Right forelimb (tissue), 1 donor: ENCODE measurements around the gene TCP11L2.
A peak's percentile ranks its signal among the peaks of the same experiment; 100 is the strongest.
"Not testable (repeated sequence)": the region's sequence is repeated elsewhere in the genome, so short reads cannot be mapped to it uniquely, and the experiment has no call there.

ENCODE experiments used
- DNase-seq: peaks from one replicate; pipeline ENCODE4 v3.0.0-alpha.2; 2018

The TCP11L2 gene

DNA sequence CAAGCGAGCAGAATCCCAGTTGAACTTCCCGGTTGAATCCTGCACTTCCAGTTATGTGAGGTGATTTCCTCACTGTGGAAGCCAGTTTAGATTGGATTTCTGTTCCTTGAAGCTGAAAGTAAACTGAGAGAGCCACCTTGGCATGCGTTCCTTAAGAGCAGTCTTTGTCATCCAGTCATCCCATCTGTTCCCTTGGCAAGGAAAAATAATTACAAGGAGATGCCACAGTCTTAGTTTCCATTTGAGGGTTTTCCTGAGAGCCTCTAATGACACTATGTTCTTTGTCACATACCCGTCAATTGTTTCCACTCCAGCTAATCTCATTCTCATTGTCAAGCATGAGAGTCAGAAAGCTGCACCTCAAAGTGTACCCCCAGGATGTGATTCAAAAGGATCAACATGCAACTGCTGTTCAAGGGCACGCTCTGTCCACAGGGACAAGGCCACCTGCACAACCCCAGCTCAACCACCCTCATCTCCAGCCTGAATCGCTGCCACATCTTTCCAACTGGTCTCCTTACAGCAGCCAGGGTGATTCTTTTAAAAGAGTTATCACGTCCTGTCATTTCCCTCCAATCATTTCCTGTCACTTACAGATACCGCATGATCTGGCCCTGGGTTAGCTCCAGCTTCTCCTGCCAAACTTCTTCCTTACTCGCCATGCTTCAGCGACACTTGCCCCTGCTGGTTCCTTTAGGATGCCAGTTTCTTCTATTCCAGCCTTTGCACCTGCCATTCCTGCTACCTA is 18.0 kb upstream of the TCP11L2 start:
- DNase-seq = no peak

DNA sequence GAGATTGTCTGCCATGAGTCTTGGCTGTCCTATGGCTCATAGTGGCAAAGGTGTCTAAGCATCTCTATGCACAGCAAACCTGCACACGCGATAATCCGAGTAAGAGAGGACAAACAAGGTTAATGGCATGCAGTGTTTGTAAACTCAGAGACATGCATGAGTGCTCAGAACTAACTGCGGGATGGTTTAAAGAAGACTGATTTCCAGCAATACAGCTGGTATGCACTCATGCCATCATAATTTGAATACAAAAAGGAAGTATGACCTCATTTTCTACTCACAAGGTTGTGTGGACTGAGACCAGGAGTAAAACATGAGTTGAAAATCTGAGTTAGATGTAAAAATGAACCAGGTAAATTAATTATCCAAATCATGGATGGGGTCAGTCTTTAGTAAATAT is 16.6 kb upstream of the TCP11L2 start:
- DNase-seq = no peak

DNA sequence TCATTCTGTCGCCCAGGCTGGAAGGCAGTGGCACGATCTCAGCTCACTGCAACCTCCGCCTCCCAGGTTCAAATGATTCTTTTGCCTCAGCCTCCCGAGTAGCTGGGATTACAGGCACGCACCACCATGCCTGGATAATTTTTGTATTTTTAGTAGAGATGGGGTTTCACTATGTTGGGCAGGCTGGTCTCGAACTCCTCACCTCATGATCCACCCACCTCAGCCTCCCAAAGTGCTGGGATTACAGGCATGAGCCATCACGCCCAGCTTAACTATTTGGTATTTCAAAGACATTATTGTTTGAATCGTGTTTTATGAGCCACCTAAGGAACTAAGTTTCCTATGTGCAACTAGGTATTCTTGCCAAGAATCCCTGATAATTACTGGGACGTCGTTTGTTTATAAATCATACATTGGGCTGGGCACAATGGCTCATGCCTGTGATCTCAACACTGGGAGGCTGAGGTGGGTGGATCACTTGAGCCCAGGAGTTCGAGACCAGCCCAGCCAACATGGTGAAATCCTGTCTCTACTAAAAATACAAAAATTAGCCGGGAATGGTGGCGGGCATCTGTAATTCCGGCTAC is 15.9 kb upstream of the TCP11L2 start:
- not testable (repeated sequence) for DNase-seq

DNA sequence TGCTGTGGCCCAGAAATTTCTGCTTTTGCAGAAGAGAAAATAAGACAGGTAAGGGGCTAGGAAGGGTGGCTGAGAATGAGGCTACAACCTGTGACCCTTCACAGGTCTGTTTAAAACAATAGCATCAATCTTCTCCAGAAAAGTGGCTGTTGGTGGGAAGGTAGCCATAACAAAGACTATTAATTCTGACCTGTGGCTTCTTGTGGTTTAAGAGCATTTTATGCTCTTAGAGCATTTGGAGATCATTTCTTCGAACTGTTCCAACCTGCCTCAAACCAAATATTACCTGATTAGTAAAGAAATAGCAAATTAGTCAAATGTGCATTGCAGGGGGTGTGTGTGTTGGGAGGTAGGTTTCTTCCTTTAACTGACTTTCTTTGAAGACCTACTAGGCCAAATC is 15.2 kb upstream of the TCP11L2 start:
- no peak for DNase-seq

DNA sequence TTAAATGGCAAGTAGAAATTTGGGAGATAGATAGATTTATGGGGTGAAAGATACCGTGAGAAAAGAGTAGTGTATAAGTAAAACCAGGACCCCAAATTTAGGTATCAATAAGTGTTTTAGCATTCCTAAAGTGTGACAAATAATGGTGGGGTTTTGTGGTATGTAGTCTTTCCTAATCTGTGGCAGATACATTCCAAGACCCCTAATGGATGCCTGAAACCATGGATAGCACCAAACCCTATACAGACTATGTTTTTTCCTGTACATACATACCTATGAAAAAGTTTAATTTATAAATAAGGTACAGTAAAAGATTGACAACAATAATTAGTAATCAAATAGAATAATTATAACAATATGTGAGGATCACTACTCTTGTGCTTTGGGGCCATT is 14.4 kb upstream of the TCP11L2 start:
- no peak for DNase-seq

DNA sequence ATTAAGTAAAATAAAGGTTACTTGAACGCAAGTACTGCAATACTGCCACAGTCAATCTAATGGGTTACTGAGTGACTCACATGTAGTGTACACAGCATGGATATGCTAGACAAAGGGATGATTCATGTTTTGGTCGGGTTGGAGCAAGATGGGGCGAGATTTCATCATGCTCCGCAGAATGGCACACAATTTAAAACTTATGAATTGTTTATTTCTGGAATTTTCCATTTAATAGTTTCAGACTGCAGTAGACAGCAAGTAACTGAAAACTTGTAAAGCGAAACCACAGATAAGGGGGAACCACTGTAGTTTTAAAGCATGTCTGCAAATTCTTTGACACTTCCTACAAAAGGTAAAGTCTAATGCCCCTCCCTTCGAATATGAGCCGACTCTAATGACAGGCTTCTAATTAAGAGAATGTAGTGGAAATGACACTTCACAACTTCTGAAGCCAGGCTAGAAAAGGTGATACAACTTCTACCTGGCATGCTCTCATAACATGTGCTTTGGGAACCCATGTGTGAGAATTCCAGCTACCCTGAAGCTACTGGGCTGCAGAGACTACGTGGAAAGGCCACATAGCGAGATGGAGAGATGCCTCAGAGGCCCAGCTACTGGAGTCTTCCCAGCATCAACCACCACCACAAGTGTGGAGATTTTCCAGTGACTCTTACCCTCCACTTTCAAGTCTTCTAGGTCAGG is 13.9 kb upstream of the TCP11L2 start:
- no peak for DNase-seq

DNA sequence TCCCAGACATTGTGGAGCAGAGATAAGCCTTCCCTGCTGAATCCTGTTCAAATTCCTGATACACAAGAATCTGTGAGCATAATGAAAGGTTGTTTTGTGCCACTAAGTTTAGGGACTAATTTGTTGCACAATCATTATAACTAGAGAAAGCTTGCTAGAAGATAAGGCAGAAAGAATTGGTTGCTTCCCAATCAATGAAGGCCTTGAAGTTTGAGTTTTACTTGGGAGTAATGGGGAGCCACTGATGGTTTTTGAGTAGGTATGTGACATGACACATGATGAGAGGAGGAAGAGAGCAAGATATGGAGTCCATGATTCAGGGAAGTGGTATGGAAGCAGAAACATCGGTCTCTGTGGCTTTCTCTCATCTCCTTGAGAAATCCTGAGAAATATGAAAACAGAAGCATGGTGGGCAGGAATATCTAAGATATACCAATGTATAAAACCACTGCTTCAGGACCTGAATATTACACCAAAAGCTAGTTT is 13.3 kb upstream of the TCP11L2 start:
- no peak for DNase-seq

DNA sequence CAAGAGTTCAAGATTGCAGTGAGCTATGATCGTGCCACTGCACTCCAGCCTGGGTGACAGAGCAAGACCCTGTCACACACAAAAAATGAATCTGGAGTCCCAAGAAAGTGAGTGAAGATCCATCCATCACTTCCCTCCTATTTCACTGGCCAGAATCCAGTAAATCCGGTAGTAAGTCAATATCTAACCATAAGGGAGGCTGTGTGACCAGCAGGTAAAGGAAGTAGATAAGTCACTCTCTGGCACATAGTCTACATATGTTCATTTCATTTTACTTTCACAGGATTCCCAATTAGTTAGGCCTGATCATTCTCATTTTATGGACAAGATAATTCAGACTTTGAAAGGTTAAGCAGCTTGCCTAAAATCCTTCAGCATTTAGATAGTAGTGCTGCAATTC is 11.9 kb upstream of the TCP11L2 start:
- no peak for DNase-seq

DNA sequence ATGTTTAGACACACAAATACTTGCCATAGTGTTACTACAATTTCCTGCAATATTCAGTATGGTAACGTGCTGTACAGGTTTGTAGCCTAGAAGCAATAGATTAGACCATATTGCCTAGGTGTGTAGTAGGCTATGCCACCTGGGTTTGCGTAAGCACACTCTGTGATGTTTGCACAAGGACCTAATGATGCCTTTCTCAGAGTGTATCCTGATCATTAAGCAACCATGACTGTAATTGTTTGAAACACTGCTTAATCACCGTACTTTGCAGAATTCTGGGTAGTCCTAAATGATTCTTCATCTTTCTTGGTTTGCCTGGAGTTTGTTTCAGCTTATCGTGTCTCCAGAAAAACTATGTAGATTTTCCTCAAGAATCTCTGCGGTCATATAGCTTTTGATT is 11.2 kb upstream of the TCP11L2 start:
- DNase-seq = no peak

DNA sequence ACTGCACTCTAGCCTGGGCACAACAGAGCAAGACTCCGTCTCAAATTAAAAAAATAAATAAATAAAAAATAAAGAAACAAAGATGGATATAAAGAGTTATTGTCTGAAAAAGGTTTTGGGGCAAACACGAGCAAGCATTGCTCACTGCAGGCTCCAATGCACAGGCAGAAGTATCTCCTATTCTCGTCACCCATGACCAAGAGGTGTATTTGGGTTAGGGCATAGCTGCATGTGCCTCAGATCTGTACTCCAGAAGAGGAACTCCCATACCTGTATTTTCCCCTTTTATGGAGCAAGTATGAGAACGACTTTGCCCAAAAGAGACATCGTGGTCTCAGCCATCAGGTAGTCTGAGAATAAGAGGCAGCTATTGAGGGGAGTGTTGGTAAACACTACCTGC is 10.2 kb upstream of the TCP11L2 start:
- DNase-seq = no peak

DNA sequence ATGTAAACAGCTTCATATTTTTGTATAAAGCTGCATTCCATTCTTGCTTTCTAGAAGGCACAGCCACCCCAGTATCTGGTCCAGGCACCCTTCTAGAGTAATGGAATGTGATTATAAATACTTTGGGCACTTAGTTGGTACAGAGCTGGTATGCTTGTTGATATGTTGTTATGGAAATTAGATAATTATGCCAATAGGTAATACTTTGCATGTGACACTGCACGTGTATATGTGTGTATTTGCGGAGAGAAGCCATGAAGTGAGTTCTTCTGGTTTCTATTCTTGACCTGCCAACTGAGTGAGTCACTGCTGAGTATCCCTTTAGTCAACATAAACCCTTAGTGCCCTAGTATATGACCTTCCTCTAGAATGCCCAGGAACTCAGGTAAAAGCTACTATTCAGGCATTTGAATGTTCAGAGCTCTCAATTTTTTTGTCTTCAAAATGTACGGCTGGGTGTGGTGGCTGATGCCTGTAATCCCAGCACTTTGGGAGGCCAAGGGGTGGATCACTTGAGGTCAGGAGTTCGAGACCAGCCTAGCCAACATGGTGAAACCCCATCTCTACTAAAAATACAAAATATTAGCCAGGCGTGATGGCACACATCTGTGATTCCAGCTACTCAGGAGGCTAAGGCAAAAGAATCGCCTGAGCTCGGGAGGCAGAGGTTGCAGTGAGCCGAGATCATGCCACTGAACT is 6.2 kb upstream of the TCP11L2 start:
- DNase-seq = no peak

DNA sequence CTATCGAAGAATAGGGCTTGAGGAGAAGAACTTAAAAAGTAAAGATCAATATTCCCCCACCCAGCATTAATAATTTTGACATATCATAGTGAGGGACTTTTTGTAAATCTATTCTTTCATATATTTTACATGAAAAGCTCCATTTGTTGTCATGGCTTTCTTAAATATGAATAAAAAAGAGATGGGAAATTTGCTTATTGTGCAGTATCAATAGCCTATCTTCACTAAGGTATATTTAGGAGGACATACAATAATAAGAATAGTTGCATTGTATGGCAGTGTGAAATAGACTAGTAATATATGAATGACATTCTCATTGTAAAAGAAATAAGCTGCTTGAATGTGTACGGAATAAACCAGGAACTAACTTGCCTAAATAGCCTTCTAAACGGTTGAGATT is 5.5 kb upstream of the TCP11L2 start:
- DNase-seq = no peak

DNA sequence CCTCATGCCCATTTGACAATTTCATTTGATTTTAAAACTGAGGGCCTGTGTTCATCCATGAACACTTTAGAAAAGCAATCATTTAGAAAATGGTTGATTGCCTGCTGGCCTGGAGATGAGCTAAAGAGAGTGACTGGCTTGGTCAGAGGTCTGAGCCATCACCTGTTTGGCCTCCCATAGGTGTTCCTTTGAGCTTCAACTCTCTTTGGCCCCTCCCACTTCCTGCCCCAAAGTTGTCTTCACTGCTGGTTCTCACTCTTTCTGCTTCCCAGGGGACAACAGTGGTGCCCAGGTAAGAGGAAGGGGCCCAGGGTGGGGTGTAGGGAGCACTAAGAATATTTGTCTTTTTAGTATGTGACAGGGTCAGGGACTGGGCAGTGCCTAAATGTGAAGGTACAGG is 4.9 kb upstream of the TCP11L2 start:
- DNase-seq = no peak

DNA sequence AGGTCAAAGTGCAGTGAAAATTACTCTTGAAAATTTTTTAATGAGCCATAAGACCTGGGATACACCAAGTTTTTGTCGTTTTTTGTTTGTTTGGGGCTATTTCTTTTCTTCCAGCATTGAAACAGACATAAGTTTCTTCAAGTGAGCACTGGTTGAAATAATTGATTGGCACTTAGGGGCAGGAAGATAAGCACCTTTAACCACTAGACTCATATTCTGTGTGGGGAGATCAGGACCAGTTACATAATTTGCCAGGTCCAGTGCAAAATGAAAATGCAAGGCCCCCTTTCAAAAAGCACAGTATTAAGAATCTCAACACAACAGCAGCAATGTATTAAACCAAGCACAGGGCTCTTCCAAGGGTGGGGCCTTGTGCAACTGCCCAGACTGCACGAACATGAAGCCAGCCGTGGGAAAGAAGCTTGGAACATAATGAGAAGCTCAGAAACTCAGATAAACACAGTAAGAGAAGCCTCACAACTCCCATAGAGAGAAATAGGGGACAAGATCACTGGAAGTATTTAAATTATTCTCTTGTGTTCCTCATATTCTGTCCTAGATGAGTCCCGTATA is 3.2 kb upstream of the TCP11L2 start:
- no peak for DNase-seq

DNA sequence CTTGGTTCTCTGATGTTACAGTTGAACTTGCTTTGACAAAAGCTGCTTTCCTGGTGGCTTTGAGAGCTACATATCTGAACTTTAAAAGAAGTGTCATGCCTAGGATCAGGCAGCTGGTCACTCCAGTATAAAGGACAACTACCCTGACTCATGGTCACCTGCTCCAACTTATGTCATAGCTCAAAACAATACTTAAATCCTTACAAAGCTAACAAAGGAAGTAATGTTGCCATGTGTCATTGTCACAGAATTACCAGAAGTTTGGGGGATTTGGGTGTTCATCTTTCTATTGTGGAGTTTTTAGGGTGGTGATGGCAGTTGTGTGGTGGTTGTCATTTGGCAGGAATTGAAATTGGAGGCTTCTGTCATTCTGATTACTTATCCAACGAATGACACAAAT is 1.8 kb upstream of the TCP11L2 start:
- DNase-seq = no peak

DNA sequence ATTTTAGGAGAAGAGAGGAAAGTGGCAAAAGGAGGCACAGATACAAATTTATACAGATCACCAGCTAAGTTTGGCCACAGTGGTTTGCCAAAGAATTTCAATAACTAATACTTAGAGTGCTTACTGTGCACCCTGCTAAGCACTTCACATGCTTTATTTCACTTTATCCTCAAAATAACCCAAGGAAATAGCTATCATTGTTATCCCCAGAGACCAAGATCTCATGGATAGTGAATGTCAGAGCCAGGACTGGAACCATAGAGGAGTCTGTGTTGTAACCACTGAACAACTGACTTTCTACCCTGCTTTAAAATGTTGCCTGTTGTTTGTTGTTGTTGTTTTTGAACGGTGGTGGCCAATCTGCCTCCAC is 1.3 kb upstream of the TCP11L2 start:
- no peak for DNase-seq

DNA sequence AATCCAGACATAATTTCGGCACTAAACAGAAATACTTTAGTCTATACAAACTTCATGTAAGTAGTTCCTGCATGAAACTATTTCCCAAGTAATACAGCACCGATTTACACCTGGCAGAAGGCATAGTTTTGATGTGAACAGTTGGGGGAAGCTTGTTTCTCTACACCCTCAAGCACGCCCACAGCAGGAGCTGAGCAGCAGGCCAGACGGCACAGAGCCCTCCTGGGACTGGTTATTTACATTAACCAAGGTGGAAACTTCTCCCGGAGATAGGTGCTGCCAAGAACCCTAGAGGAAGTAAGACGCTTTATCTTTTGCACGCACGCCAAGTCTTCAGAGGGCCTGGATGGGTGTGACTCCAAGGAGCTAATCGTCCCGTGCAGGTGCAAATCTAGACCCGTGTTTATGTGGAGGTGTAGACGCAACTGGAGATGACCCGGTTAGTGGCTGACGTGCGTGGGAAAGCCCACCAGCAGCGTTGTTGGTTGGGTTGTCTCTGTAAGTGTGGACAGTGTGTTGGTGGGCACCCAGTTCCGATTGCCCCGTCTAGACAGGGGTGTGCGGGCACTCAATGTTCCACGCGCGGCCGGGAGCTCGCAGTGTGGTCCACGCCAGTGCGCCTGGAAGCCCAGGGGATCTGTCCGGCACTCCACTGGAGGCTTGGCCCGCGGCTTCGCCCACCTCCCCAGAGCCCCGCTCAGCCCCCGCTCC is 767 bp upstream of the TCP11L2 start:
- peak; percentile 66 for DNase-seq

DNA sequence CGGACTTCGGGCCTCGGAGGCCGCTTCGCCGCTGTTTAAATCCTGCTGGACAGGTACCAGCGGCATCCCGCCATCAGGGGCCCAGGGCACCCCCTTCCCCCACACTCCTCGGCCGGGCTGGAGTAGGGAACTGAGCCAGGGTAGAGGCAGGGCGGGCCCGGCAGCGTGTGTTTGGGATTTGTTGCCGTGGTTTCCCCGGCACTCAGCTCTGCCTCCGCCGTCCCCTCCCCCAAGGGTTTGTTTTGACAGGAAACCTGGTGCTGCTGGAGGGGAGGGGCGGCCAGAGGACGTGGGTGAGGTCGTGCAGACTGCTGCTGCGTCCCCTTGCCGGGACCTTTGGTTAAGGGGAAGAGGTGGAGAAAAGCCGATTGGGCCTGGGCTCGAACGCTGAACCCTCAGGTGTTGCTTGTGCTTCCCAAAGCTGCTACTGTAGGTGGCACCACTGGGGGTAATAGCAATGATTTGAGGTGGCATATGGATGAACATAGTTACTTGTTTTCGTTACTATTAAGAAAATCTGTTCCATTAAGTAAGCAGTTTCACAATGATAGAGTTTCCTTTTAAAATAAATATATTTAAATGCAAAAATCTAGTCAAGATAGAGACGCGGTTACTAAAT is 778 bp downstream of the TCP11L2 start:
- DNase-seq = peak; percentile 85

DNA sequence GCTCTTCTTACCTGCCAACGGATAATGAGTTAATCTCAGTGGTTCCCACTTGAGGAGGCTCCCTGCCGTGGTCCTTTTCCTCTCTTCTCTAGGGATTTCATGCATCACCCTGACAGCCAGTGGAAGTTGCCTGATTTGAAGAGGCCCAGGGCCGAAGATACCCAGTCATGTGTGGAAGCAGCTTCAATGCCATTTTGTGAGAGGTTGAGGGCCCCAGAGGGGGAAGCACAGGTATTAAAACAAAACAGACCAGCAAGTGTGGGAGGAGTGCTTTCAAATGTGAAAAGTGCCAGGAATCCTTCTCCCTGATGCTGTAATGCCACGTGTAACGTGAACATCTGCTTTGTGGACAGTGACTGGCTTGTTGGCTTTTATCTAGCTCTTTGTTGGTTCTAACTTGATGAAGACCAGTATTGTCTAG is 1.5 kb downstream of the TCP11L2 start:
- no peak for DNase-seq

DNA sequence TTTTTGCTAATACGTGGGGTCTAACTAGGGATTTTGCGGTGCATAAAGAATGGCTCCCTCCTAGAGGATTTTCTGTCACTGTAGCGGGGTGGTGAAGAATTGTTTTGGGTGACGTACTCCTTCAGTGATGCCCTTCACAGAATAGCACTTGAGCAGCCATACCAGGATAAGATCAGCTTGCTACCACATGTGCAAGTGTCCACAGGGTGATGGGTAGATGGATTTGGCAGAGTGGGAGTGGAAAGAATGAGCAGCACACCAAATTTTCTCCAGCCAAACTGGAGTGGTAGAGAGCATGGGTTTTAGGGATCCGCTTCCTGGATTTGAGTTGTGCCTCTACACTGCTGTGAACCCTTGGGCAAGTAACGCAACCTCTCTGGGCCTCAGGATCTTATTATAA is 2.3 kb downstream of the TCP11L2 start:
- DNase-seq = no peak

DNA sequence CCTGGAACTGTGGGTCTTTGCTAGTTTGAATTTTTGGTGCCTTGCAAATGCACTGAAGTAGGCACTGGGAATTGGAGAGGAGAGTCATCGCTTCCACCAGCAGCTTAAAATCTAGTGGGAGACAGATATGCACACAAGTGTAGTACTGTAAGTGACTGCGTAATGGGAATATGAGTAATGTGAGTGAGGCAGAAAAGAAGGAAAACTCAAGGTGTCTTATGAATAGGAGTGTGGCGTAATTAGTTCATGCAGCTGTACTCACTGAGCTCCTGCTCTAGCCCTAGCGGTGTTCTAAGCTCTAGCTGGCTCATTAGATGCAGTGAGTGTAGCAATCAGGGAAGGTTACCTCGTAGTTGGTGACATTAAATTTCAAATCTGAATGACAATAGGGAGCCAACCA is 2.8 kb downstream of the TCP11L2 start:
- DNase-seq = no peak

DNA sequence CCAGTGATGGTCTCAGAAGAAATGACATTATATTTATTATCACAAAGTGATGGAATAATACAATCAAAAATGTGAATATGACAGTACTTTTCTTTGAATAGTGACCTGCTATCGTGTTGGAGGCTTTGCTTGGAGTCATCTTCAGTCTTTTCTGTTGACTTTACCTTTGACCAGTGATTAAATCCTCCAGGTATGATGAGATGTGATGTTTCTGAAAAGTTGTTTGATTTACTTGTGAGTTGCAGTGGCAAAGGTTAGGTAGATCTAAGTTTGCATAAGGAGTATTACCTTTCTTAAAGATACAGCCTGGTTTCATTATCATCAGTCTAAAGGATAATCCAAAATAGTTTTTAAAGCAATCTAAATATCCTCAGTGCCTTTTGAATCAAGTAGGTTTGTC is 4.6 kb downstream of the TCP11L2 start:
- no peak for DNase-seq
